ENCODE data around the gene MSH3. TPM values are rescaled to one million over a fixed set of nuclear protein-coding genes. Genes with fewer than 3 reads are reported as not detected.

The MSH3 gene
- total RNA-seq, 4 donors from 2014 or later, result 14.5 to 27.2 (median 21.5) TPM

DNA sequence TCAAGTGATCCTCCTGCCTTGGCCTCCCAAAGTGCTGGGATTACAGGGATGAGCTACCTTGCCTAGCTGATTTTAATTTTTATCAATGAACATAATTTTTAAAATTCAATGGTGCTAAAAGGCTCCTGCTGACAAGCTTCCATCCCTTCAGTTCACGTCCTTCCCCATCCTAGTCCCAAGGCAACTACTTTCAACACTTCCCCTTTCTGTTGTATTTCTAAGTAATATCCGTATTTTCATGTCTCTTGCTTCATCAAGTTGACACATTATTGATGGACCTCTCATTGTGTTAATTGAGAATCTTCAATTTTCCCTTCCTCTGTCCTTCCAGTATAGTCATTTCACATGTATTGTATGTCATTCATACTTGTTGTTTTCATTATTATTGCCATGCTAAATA is 211.9 kb downstream of the MSH3 start:
- no peak for DNase-seq
- no peaks in the 10 kb centered on the region for H3K27me3 ChIP-seq
- H3K9me3 ChIP-seq, result no peaks in the 10 kb centered on the region
- no peak overlapping the region for H3K27ac ChIP-seq
- H3K4me3 ChIP-seq, result no peak overlapping the region
- H3K36me3 ChIP-seq, result peaks cover 0 to 16% (median 0%) of the 10 kb centered on the region in 3 donors
- TF ChIP-seq POLR2A (IDR thresholded peaks at IDR 0.05), result no peak
- H3K4me1 ChIP-seq, result no peaks in the 10 kb centered on the region

DNA sequence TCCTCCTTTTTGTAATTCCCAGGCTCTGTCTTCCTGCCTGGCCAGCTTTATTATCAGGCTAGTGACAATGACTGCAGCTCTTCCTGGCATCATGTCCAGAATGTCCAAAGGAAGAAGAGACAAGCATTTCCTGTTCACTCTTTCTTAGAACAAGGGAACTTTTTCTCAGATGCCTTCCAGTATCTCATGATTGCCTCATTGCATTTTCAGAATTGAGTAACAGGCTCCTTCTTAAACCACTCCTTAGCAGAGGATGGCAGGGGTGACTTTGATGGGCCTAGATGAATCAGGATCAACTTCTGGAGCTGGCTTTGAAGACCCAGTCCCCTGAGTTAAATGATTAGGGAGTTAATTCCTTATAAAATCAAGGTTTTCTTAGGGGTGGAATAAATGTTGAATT is 212.8 kb downstream of the MSH3 start:
- no peak for DNase-seq
- peaks cover 0 to 17% (median 0%) of the 10 kb centered on the region in 3 donors for H3K36me3 ChIP-seq
- no peaks in the 10 kb centered on the region for H3K27me3 ChIP-seq
- TF ChIP-seq, protein P1, sequence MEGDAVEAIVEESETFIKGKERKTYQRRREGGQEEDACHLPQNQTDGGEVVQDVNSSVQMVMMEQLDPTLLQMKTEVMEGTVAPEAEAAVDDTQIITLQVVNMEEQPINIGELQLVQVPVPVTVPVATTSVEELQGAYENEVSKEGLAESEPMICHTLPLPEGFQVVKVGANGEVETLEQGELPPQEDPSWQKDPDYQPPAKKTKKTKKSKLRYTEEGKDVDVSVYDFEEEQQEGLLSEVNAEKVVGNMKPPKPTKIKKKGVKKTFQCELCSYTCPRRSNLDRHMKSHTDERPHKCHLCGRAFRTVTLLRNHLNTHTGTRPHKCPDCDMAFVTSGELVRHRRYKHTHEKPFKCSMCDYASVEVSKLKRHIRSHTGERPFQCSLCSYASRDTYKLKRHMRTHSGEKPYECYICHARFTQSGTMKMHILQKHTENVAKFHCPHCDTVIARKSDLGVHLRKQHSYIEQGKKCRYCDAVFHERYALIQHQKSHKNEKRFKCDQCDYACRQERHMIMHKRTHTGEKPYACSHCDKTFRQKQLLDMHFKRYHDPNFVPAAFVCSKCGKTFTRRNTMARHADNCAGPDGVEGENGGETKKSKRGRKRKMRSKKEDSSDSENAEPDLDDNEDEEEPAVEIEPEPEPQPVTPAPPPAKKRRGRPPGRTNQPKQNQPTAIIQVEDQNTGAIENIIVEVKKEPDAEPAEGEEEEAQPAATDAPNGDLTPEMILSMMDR (IDR thresholded peaks at IDR 0.05), result no peak
- TF ChIP-seq POLR2A (IDR thresholded peaks at IDR 0.05), result no peak
- no peaks in the 10 kb centered on the region for H3K9me3 ChIP-seq
- no peak overlapping the region for H3K27ac ChIP-seq
- H3K4me3 ChIP-seq, result no peak overlapping the region
- H3K4me1 ChIP-seq, result no peaks in the 10 kb centered on the region

DNA sequence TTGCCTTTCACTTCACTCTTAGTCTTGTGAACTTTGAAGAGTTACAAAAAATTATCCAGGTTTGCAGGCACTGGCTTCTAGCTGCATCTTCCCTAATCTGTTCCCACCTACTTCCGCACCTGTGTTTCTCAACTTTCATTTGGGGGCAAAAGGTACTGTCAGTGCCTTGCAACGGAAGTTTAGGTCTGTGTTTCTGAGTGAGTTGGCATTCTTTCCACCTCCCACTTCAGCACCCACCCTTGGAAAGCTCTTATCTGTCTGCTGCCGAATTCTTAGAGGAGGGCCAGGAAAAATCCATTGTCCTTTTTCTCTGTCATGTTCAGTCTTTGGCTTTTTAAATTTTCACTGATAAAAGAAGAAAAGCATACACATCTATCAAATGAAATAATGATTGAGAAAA is 216.0 kb downstream of the MSH3 start:
- H3K9me3 ChIP-seq, result no peaks in the 10 kb centered on the region
- H3K27ac ChIP-seq, result no peak overlapping the region
- no peak for DNase-seq
- peaks cover 0 to 37% (median 0%) of the 10 kb centered on the region in 3 donors for H3K36me3 ChIP-seq
- no peaks in the 10 kb centered on the region for H3K4me1 ChIP-seq
- H3K27me3 ChIP-seq, result no peaks in the 10 kb centered on the region
- H3K4me3 ChIP-seq, result no peak overlapping the region
- no peak for TF ChIP-seq POLR2A (IDR thresholded peaks at IDR 0.05)
- TF ChIP-seq, protein P1 (IDR thresholded peaks at IDR 0.05), result no peak

DNA sequence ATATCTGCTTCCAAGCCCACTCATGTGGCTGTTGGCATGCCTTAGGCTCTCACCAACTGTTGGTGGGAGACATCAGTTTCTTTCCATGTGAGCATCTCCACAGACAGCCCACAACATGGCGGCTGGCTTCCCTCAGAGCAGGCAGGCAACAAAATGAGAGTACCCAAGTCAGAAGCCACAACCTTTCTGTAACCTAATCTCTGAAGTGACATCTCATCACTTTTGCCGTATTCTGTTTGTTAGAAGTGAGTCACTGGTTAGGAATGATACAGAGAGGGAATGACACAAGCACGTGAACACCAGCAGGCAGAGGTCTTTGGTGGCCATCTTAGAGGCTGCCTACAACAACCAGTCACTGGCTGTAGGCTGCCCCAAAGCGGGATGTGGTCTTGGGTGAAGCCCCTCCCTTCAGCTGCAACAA is 217.1 kb downstream of the MSH3 start:
- TF ChIP-seq, protein P1 (IDR thresholded peaks at IDR 0.05), result no peak
- TF ChIP-seq POLR2A (IDR thresholded peaks at IDR 0.05), result no peak
- no peaks in the 10 kb centered on the region for H3K4me1 ChIP-seq
- peaks cover 0 to 38% (median 0%) of the 10 kb centered on the region in 3 donors for H3K36me3 ChIP-seq
- no peaks in the 10 kb centered on the region for H3K9me3 ChIP-seq
- H3K27ac ChIP-seq, result no peak overlapping the region
- no peaks in the 10 kb centered on the region for H3K27me3 ChIP-seq
- no peak overlapping the region for H3K4me3 ChIP-seq
- no peak for DNase-seq

DNA sequence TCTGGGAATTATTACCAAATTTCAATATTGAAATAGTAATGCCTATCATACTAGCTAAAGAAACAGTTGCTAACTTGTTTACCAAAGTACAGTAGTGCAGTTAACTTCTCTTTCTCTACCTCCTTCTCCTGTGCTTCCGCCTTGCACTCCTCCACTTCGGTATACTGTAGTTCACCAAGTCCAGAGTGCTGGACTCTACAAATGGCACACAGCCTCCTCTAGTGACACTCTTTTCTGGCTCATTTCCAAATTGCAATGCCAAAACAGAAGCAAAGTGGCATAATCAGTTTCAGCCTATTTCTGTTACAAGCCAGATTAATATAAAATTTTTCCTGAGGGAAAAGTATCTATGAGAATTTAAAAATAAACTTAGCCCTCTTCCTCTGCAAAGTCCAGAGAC is 219.7 kb downstream of the MSH3 start:
- Histone ChIP-seq H3K4me1 (no peaks in the 10 kb centered on the region), H3K4me3 (no peak overlapping the region), H3K27ac (no peak overlapping the region), H3K27me3 (no peaks in the 10 kb centered on the region), H3K36me3 (peaks cover 0 to 46% (median 0%) of the 10 kb centered on the region in 3 donors), H3K9me3 (no peaks in the 10 kb centered on the region)
- DNase-seq, result no peak
- TF ChIP-seq, protein P1 (IDR thresholded peaks at IDR 0.05), result no peak
- no peak for TF ChIP-seq POLR2A (IDR thresholded peaks at IDR 0.05)

DNA sequence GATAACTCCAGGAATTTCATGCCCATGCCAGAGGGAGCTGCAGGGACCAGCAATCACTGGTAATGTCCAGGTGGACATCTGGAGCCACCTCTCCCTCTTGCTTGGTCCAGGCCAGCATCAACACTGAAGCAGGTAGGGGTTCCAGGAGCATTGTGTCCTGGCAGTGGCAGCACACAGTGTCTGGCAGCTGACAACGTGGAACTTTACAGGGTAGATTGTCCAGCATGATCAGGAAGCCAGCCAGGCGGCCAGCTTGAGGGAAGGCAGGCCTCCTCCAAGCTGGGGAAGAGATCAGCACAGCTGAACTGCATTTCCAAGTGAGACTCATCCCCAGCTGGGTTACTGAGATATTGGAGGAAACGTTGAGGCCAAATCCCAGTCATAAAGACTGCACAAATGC is 223.1 kb downstream of the MSH3 start:
- Histone ChIP-seq H3K4me3 (no peak overlapping the region), H3K36me3 (peaks cover 0 to 37% (median 0%) of the 10 kb centered on the region in 3 donors), H3K27ac (no peak overlapping the region), H3K27me3 (no peaks in the 10 kb centered on the region), H3K4me1 (no peaks in the 10 kb centered on the region), H3K9me3 (no peaks in the 10 kb centered on the region)
- TF ChIP-seq, protein P1 (IDR thresholded peaks at IDR 0.05), result no peak
- no peak for TF ChIP-seq POLR2A (IDR thresholded peaks at IDR 0.05)
- DNase-seq, result no peak
